Measurements from ENCODE around the gene F10.

Gene F10

DNA sequence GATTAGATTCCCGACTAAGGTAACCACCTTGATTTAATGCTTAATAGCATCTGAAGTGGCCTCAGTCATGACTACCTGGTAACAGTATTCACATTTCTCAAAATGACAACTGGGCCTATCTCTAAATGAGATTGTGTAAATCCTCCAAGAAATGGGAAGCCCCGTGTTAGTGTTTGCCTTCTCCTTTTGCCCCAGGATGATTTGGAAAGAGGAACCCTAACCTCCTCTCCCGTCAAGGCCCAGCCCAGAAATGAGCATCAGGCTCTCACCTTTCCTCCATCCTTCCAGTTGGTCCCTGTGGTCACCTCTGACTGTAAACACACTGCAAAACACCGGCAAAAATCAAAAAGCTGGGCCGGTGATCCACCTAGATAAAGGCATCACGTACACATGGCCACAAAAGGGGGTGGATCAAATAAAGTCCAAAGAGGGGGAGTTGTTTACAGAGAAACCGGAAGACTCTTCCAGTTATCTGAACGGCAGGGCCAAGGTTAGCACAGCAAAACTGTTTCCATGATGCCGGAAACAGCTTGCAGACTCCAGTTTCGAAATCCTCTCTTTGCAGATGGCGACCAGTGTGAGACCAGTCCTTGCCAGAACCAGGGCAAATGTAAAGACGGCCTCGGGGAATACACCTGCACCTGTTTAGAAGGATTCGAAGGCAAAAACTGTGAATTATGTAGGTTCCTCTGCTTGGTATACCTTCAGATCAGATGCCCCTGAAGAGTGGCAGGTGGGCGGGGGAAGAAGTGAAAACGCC lies 16.4 kb downstream of the F10 start:
- no peak for DNase-seq (ENCODE audit: low read depth)

GRCh38 chr13:113139577-113139976 lies 17.0 kb downstream of the F10 start:
- no peak for DNase-seq (ENCODE audit: low read depth)

GRCh38 chr13:113140677-113141600 lies 18.3 kb downstream of the F10 start:
- DNase-seq (ENCODE audit: low read depth): no peak

GRCh38 chr13:113141601-113141970 lies 19.0 kb downstream of the F10 start:
- no peak for DNase-seq (ENCODE audit: low read depth)

GRCh38 chr13:113142876-113143275 lies 20.3 kb downstream of the F10 start:
- DNase-seq (ENCODE audit: low read depth): no peak

DNA sequence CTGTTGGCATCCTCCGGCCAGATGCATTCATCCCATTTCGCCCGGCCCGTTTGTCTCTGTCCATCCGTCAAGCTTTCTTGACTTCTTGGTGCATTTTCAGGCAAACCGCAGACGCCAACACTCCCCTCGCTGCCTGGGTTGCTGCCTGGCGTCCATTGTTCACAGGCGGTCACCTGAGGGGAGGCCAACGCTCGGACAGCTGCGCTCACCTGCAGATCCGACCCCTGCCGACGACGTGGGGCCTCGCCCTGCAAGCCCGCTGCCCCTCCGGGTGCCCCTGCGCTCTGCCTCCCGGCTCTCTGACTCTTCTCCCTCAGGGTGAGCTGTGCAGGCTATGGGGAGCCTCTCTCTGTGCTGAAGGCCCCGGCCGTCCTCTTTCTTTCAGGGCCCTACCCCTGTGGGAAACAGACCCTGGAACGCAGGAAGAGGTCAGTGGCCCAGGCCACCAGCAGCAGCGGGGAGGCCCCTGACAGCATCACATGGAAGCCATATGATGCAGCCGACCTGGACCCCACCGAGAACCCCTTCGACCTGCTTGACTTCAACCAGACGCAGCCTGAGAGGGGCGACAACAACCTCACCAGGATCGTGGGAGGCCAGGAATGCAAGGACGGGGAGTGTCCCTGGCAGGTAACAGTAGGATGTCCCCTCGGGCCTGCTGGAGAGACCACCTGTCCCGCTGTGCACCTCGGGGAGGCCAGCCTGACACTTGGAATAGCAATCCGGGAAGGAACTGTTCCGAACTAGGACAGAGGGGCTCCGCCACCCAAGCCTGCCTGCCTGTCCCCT lies 21.1 kb downstream of the F10 start:
- DNase-seq (ENCODE audit: low read depth): no peak

GRCh38 chr13:113144255-113144629 lies 21.6 kb downstream of the F10 start:
- DNase-seq (ENCODE audit: low read depth): no peak

DNA sequence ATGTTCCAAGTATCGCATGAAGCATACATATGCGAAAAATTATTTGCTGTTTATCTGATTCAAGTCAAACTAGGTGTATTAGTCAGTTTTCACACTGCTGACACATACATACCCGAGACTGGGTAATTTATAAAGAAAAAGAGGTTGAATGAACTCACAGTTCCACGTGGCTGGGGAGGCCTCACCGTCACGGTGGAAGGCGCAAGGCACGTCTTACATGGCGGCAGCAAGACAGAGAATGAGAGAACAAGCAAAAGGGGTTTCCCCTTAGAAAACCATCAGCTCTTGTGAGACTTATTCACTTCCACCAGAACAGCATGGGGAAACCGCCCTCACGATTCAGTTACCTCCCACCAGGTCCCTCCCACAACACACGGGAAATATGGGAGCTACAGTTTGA lies 22.9 kb downstream of the F10 start:
- no peak for DNase-seq (ENCODE audit: low read depth)

GRCh38 chr13:113145911-113146598 lies 23.5 kb downstream of the F10 start:
- no peak for DNase-seq (ENCODE audit: low read depth)

DNA sequence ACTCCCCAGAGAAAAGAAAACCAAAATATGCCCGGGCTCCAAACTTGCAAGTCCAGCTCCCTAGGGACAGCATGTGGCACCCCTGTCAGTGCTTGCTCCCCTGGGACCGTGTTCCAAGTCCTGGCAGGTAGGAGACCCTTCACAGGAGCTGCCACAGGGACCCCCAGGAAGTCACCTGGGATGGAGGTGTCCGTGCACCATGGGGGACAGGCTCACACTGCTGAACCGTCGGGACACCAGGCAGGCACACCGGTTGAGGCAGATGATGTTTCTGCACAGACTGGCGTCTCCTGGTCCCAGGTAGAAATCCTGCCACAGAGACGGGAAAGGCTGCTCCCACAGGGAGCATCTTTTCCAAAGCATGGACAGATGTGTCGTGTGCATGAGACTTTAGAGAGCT lies 24.2 kb downstream of the F10 start:
- DNase-seq (ENCODE audit: low read depth): no peak

- DNase-seq (ENCODE audit: low read depth): no peak
Observed at GRCh38 chr13:113147206-113147605, 24.6 kb downstream of the F10 start.

DNA sequence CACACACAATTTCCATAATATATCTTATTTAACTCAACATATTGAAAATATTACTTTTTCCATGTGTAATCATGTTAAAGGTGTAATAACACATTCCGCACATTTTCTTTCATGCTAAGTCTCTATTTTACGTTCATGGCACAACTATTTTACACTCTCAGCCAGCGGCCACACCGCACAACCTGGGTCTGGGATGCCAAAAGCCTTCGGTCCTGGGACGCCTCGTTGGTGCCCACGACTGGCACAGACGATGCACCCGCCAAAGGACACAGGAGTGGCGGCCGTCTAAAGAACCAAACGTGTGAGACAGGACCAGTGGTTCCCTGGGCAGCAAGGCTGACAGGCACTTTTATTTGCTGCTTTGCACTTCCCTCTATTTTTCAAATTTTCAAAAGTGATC lies 25.8 kb downstream of the F10 start:
- DNase-seq (ENCODE audit: low read depth): no peak

DNA sequence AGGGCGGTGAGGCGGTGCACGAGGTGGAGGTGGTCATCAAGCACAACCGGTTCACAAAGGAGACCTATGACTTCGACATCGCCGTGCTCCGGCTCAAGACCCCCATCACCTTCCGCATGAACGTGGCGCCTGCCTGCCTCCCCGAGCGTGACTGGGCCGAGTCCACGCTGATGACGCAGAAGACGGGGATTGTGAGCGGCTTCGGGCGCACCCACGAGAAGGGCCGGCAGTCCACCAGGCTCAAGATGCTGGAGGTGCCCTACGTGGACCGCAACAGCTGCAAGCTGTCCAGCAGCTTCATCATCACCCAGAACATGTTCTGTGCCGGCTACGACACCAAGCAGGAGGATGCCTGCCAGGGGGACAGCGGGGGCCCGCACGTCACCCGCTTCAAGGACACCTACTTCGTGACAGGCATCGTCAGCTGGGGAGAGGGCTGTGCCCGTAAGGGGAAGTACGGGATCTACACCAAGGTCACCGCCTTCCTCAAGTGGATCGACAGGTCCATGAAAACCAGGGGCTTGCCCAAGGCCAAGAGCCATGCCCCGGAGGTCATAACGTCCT lies 26.4 kb downstream of the F10 start:
- no peak for DNase-seq (ENCODE audit: low read depth)

DNA sequence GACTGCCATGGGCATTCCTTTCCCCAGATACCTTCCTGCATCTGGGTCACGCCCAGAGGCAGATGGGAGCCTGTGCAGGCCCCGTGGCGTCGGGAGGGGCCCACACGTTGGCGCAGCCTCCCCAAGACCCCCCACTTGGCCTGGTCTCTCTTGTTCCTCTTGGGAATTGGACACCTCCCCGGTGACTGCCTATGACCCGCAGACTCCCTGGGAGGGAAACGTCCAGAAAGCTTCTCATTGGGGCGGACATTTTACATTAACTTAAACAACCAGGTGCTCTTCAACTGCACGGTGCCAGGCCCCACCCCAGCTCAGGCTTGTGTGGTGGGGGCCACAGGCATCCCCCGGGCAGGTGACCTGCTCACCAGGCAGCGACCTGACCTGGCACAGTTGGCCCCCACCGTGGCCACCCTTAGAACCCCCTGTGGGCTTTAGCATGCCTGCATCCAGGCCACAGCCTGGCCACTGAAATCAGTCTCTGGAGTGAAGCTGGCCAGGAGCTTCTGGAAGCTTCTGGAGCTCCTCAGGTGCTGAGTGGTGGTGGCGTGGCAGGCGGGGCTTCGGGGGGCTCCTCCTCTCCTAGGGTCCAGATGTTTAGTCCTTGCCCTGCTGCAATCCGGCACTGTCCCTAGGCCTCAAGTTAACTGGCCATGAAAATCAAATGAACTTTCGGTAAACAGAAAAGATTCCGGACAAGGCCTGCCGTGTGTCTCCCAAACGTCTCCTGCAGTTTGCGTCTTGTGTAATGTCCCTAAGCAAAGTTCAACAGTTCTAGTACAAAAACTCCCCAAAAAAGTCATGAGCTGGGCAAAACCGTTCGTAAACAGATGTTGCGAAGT lies 27.3 kb downstream of the F10 start:
- DNase-seq (ENCODE audit: low read depth): no peak

DNA sequence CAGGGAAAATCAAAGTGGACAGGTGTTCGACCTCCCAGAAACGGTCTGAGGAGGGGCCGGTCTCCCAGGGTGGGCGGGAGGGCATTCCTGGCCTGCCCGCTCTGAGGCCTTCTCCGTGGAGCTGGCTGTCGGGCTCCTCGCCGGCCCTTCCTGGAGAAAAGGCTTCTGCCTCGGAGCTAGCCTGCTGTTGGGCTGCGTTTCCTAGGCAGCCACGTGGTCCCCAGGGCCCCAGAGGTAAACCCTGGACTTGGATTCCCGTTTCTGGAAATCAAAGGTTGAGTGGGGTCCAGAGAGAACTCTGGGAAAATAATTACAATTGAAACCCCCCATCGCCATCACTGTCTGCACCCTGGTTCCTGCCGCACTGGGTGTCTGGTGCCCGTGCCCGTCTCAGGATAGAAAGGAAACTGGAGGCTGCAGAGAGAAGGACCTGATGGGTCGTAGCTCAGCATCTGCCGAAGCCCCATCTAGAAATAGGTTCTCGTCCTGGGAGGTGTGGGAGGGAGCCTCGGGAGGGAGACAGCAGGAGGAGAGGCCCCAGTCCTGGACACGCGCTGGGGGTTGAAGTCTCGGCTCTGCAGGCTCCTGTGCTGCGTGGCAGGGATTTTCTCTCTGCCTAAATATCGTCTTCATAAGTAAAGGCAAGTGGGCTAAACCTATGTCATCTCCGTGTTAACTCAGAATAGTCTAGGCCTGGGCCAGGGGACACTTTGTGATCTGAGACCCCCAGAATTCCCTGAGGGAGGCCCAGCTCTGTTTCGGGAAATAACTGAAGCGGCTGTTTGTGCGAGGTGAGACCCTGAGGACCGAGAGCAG lies 28.2 kb downstream of the F10 start:
- no peak for DNase-seq (ENCODE audit: low read depth)

DNA sequence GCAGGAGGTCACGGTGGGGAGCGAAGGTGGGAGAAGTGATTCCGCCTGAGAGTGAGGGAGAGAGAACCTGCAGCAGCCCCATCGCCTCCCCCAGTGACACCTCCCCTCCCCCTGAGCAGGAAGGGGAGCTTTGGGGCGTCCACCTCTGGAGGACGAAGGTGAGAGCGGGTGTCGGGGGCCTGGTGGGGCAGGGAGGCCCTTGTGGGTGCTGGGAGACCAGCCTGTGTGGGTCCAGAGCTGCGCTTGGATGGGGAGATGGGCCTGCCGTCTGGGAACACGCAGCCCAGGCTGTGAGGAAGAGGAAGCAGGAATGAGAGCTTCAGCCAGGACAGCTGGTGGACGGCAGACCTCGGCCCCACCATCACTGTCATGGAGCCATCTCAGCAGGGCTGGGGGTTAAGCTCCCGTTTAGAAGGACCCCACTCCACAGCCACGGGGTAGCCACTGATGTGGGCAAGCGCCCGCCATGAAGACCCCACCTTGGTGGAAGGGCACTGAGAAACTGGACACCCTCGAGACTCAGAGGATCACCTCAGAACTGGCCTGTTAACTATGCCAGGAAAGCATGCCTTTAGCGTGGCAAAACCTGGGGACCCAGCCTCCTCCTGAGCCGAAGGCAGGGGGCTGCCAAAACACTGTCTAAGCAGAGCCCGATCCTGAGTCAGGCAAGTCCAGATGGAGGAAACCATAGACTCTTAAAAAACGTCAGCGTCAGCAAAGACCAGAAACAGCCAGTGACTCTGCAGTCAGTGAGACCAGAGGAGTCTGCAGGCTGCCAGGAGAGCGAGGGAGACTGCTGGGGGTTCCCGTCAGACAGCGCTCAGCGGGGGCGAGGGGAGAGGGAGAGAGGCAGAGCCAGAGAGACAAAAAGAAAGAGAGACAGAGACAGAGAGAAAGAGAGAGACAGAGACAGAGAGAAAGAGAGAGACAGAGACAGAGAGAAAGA lies 29.4 kb downstream of the F10 start:
- DNase-seq (ENCODE audit: low read depth): no peak

GRCh38 chr13:113152691-113152983 lies 30.0 kb downstream of the F10 start:
- no peak for DNase-seq (ENCODE audit: low read depth)

- no peak for DNase-seq (ENCODE audit: low read depth)
Observed at GRCh38 chr13:113152984-113153809, 30.6 kb downstream of the F10 start.
